GM18511 (cell line): ENCODE data around the gene ALG5.

Experiments
- ATAC-seq: cut with Tn5 transposase; IDR thresholded peaks from one replicate; pipeline ENCODE4 v1.9.1; 2021; ENCODE audit warnings: mild to moderate bottlenecking, moderate library complexity; ENCODE audit not compliant: unreplicated experiment

Gene ALG5

GRCh38 chr13:36999054-36999714 lies at the start of gene ALG5:
Gene ALG5, minus strand, starts transcription at chr13:36999340. Its CDS starts 40 bp downstream, at chr13:36999300.
- peak; percentile 69 for ATAC-seq

GRCh38 chr13:37047846-37048245 lies 48.7 kb upstream of the ALG5 start:
- ATAC-seq: no peak

DNA sequence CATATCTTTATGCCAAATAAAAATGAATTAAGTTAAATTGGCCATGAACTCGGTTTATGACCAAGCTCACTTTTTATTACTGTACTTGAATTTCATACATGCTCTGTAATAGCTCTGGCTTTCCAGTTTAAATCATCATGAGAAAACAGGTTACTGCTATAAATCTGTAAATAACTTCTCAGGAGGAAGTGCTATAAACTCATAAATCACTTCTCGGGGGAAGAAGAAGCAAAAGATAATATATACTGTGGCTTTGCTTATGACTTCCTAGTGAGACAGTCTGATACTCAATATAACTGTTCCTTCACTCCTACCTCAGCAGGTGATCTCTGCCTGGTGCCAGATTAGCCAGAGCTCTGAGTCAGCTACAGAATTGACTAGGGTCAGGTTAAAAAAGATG lies 47.9 kb upstream of the ALG5 start:
- ATAC-seq: no peak

DNA sequence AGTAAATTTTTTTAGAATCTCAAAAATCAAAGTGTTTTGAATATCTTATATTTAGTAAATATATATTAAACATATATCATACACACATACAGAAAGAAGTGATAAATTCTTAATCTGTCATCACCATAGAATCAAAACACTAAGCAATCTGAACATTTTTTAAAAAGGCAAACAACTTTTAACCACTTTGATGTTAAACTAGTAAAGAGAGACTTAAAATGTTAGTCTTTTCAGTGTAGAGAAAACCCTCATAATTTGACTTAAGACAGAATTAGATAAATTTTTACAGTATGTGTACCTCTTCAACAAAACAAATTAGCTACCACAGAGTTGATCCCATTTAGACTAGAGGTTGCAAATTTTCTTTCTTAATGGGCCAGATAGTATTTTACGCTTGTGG lies 46.9 kb upstream of the ALG5 start:
- ATAC-seq: no peak

DNA sequence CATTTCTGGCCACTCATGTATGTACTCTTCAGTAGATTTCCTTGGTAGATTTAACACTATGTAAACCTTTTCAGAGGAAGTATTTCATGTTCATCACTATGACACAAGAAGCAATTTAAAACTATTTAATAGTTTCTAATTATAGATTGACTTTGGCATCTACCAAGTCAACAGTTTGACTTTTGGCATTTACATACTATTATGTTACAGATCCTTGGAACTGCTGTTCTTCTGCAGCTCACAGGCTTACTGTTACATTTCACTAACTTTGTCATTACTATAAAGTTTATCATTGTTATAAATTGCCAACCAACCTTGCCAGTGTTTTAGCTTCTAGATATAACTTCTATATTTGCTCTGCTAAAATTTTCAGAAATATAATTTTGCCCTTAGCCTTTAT lies 41.6 kb upstream of the ALG5 start:
- no peak for ATAC-seq

DNA sequence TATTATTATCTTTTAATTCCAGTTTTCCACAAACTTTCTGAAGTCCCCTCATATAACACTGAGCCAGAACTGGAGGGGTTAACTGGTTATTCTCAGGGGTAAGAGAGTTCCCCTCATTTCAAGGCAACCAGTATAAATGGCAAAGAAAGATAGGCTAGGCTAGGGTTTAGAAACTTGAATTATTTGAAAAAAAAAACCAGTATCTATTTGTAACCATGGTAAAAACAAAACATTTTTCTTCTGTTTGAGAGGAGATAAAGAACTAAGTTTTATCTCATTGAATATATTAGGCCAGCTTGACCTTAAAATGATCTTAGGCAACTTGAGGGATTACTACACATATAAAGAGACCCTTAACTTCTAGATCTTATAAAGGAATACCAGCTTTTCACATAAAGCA lies 40.8 kb upstream of the ALG5 start:
- ATAC-seq: no peak

DNA sequence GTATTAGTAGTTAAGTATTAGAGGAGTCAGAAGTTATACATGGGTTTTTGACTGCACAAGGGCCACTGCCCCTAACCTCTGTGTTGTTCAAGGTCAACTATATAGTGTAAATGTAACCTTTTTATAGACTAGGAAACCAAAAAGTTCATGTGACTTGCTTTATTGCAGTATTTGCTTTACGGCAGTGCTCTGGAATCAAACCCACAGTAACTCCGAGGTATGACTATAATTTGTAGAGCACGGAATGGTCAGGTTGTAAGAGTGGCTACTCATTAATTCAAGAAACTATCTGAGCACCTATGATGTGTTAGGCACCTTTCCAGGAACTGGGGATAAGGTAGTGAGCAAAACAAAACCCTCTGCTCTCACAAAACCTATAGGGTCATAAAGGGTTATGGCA lies 38.1 kb upstream of the ALG5 start:
- no peak for ATAC-seq

GRCh38 chr13:37029617-37030016 lies 30.5 kb upstream of the ALG5 start:
- no peak for ATAC-seq

DNA sequence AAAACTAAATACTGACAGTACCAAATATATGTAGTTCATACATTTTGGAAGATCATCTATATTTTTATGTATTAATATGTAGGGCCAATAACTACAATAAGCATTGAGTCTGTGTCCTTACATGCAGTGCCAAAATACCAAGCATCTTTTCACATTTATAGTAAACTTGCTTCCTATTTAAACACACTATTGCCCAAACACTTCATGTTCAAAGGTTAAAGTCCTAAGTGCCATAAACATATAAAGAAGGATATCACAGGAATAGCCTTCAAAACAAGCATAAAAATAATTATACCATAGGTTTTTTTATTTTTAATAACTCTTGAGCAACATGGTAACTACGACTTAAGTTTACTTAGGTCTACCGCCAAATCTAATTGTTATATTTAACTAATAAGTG lies 28.5 kb upstream of the ALG5 start:
- ATAC-seq: no peak

- no peak for ATAC-seq
Measured at GRCh38 chr13:37026771-37027170, 27.6 kb upstream of the ALG5 start.

- ATAC-seq: no peak
Measured at GRCh38 chr13:37023871-37024270, 24.7 kb upstream of the ALG5 start.

DNA sequence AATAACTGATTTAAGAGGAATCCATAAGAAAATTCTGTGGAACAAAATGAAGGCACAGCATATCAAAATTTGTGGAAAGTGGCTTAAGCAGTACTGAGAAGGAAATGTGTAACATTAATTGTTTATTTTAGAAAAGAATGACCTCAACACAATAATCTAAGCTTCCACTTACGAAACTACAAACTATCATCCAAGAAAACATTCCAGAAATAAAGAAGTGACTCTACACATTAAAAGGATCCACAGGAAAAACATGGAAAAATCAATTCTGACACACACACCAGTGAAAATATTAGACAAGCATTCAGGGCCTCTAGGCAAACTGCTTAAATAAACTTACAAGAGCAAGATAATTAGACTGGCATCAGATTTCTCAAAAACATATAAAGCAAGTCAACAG lies 15.5 kb upstream of the ALG5 start:
- ATAC-seq: no peak

- no peak for ATAC-seq
Measured at GRCh38 chr13:37011788-37012187, 12.6 kb upstream of the ALG5 start.

DNA sequence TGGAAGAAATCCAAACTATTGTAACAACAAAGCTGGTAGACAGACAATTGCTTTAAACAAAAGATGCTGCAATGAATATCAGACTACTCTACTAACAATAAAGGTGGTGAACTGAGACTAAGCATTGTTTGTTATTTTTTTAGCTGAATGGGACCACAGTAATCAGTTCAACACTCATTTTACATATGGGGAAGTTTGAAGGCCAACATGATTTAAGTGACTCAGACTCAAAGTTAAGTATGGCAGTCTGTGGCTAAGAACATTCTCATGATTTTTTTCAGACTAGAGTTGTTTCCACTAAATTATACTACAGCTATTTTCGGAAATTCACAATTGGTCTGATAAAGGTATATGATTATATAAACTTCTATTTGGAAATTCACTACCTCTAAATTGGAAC lies 11.9 kb upstream of the ALG5 start:
- no peak for ATAC-seq

- ATAC-seq: no peak
Measured at GRCh38 chr13:37010424-37010823, 11.3 kb upstream of the ALG5 start.

DNA sequence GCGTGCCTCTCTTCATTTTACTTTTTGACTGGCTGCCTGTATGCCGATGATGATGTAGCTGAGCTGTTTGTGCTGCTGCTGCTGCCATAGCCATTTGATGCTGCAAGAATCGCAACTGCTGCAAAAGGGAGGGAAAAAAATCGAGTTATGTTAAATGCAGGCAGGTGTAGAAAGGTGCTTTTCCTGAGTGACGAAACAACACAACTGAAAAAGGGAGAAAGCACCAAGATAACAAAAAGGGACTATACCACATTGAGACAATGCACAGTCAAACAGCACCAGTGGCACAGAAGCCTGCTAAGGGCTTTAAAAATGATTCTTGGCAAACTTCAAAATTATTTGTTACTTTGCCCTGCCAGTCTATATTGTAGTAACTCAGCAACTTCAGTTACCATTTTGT lies 10.6 kb upstream of the ALG5 start:
- no peak for ATAC-seq

GRCh38 chr13:37001921-37002250 lies 2.7 kb upstream of the ALG5 start:
- no peak for ATAC-seq

DNA sequence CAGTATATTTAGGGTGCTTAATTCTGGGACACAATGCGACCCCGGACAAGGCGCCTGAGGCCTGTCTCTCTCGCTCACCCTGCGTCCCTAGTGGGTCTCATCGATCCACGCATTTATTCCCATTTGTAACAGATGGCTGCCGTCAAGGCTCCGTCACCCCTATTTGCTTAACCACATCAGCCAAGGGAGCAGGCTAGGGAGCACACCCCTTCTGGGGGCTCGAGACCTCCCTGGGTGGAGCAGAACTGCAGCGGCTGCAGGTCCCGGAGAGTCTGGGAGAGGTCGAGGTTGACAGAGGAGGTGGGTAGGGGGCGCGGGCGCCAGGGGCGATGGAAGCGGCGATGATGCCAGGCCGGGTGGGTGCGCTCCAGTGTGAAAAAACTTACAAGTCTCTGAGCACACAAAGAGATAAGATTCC lies 507 bp downstream of the ALG5 start:
- no peak for ATAC-seq

GRCh38 chr13:36997716-36998427 lies 1.3 kb downstream of the ALG5 start:
- ATAC-seq: no peak

GRCh38 chr13:36992362-36992761 lies 6.8 kb downstream of the ALG5 start:
- ATAC-seq: no peak

GRCh38 chr13:36986462-36987240 lies 12.5 kb downstream of the ALG5 start:
- ATAC-seq: no peak

GRCh38 chr13:36981156-36981743 lies 17.9 kb downstream of the ALG5 start:
- peak; percentile 76 for ATAC-seq
